ENCODE results near the gene CCDC50. TPM values are rescaled to one million over a fixed set of nuclear protein-coding genes. Genes with fewer than 3 reads are reported as not detected.

The CCDC50 gene
- total and polyA plus RNA-seq, 2 of the 8 experiments (the other 6 are each of a cell fraction or from before 2014, with no cell fraction given): 7.3 to 19.2 TPM

DNA sequence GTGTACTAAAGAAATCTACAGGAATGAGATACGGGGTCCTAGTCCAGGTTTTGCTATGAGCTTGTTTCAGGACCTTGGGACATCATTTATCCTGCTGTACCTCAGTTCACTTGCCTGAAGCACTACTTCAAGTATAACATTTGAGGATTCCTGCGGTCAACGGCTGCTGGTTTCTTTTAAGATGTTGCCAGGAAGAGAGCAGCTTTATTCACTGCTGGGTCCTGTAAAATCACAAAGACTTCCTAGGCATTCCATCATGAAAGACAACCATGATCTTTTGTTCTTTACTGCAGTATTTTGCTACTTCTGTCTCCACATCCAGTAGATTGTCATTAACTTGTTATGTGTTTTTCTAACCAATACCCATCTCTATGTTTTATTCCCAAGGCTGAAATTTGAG, 70.7 kb downstream of the CCDC50 start:
- ChIA-PET CTCF (ENCODE audit: partially characterized antibody) (interaction anchor here (1.1 kb wide), 1 partner anchor 18 kb away, joined by 3 read pairs; no protein-coding TSS in a partner anchor), POLR2A (ENCODE audit: partially characterized antibody) (interaction anchor here (0.6 kb wide), 1 partner anchor 17 kb away, joined by 3 read pairs; no protein-coding TSS in a partner anchor)
- Histone ChIP-seq H3K4ac (replicated peaks; ENCODE audit: insufficient read length, low read depth, low read length) (no peak overlapping the region), H2AFZ (ENCODE audit: low read length) (no peak overlapping the region), H2BK20ac (ENCODE audit: low read length) (no peak overlapping the region), H3K56ac (replicated peaks; ENCODE audit: insufficient read length, low read depth, low read length) (no peak overlapping the region), H4K91ac (replicated peaks; ENCODE audit: insufficient read length, low read length) (no peak overlapping the region), H2BK15ac (ENCODE audit: low read length) (no peak overlapping the region), H3K14ac (ENCODE audit: insufficient read length) (no peak overlapping the region), H3K27me3 (replicated peaks in 1 of 4; ENCODE audit: control insufficient read depth in 3 of 4, extremely low read depth in 1 of 4, insufficient read depth in 3 of 4, low read length in 3 of 4) (no peaks in the 10 kb centered on the region), H3K23ac (ENCODE audit: insufficient read length) (no peak overlapping the region), H3K79me2 (ENCODE audit: control insufficient read depth in 1 of 2, insufficient read depth in 2 of 2, low read length in 2 of 2) (no peaks in the 10 kb centered on the region), H3K4me3 (ENCODE audit: extremely low read depth in 1 of 4, insufficient read depth in 2 of 4, low read depth in 3 of 4, low read length in 4 of 4) (no peak overlapping the region), H2AK5ac (ENCODE audit: low read depth, low read length) (no peak overlapping the region), H3K23me2 (ENCODE audit: low read depth, low read length) (no peaks in the 10 kb centered on the region), H3K9me3 (ENCODE audit: insufficient read depth in 2 of 2, low read depth in 1 of 2, low read length in 1 of 2) (no peaks in the 10 kb centered on the region), H3K27ac (ENCODE audit: low read depth, low read length) (no peak overlapping the region), H3K79me1 (ENCODE audit: low read depth, low read length) (no peaks in the 10 kb centered on the region), H3K18ac (ENCODE audit: extremely low read depth, low read length) (no peak overlapping the region), H3K4me2 (ENCODE audit: insufficient read depth in 1 of 2, low read depth in 2 of 2, low read length in 2 of 2) (no peak overlapping the region), H3K9ac (replicated peaks in 1 of 4; ENCODE audit: extremely low read depth in 1 of 4, low read depth in 3 of 4, low read length in 3 of 4) (no peak overlapping the region), H3K4me1 (replicated peaks in 1 of 4; ENCODE audit: control insufficient read depth in 3 of 4, insufficient read depth in 4 of 4, low read length in 3 of 4) (peaks cover 0 to 2% (median under 1%) of the 10 kb centered on the region in 4 experiments; a peak in 2 of 7 replicates), H2BK5ac (ENCODE audit: low read depth, low read length) (no peak overlapping the region), H2BK120ac (replicated peaks; ENCODE audit: low read depth, low read length) (no peak overlapping the region), H3K36me3 (ENCODE audit: control insufficient read depth in 2 of 4, insufficient read depth in 4 of 4, low read length in 3 of 4) (no peaks in the 10 kb centered on the region), H4K5ac (ENCODE audit: insufficient read length, low read depth, low read length) (no peak overlapping the region), H4K20me1 (replicated peaks in 1 of 2; ENCODE audit: control insufficient read depth in 1 of 2, insufficient read depth in 2 of 2, low read length in 2 of 2) (no peaks in the 10 kb centered on the region), H2BK12ac (ENCODE audit: low read depth, low read length) (no peak overlapping the region), H4K8ac (ENCODE audit: extremely low read depth, insufficient read depth, low read length) (no peak overlapping the region)
- 64% methylated on average over 3 of the region's 3 CpGs; no CpG with 5 or more reads in 1 of the 2 experiments for WGBS, 2 experiments (ENCODE audit: extremely low coverage in 1 of 2, insufficient coverage in 1 of 2, insufficient read length in 1 of 2, insufficient replicate concordance in 2 of 2, low coverage in 1 of 2, low lambda C conversion rate in 2 of 2, missing lambda C conversion rate in 1 of 2)
- no peak for TF ChIP-seq TBP (IDR thresholded peaks at IDR 0.05; ENCODE audit: low read depth, low read length)
- TF ChIP-seq, protein P1, sequence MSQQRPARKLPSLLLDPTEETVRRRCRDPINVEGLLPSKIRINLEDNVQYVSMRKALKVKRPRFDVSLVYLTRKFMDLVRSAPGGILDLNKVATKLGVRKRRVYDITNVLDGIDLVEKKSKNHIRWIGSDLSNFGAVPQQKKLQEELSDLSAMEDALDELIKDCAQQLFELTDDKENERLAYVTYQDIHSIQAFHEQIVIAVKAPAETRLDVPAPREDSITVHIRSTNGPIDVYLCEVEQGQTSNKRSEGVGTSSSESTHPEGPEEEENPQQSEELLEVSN (IDR thresholded peaks at IDR 0.05): no peak
- TF ChIP-seq EGR1 (IDR thresholded peaks at IDR 0.05; ENCODE audit: borderline replicate concordance, low read depth, low read length): no peak
- TF ChIP-seq GTF2F1 (IDR thresholded peaks at IDR 0.05; ENCODE audit: borderline replicate concordance, low read depth, low read length): no peak
- TF ChIP-seq SIN3A (conservative IDR thresholded peaks at IDR 0.05 in 1 of 2, IDR thresholded peaks at IDR 0.05 in 1 of 2; ENCODE audit: low read depth in 1 of 2, low read length in 2 of 2): no peak
- TF ChIP-seq SAP30 (IDR thresholded peaks at IDR 0.05; ENCODE audit: insufficient read depth, insufficient replicate concordance, low read length): no peak
- TF ChIP-seq KDM1A (IDR thresholded peaks at IDR 0.05; ENCODE audit: borderline replicate concordance, low read length): no peak
- TF ChIP-seq KDM4A (IDR thresholded peaks at IDR 0.05; ENCODE audit: low read depth, low read length, severe bottlenecking): no peak
- no peak for FAIRE-seq
- DNase-seq (ENCODE audit: low read depth in 1 of 2, low spot score in 2 of 2): no peak

Measured in H1 (cell line).